ENCODE data around the gene RIT1. TPM values are rescaled to one million over a fixed set of nuclear protein-coding genes. Genes with fewer than 3 reads are reported as not detected.

RIT1 gene
- total and polyA plus RNA-seq, 2 donors (not counting 3 experiments of a cell fraction or from before 2014, with no cell fraction given), result 46.4 to 65.5 TPM

DNA sequence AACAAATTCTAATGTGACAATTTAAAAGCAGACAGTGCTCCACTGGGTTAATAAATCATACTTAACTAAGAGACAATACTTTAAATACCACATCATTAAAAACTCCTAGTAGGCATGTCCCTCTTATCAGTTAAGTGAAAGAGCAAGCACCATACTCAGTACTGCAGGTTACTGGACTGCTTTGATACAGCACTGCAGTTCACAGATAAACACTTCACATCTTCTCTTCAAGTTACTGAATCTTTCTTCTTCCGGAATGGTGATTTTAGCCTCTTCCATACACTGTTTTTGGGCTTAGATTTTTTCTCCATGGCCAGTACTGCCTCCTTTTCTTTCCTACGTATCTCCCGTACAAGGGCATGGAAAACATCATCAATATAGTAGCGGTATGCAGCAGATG, 11.0 kb downstream of the RIT1 start:
- Histone ChIP-seq H3K4me2 (ENCODE audit: insufficient read depth, low read length) (no peak overlapping the region), H3K79me2 (ENCODE audit: control insufficient read depth, insufficient read depth, low read length) (no peaks in the 10 kb centered on the region), H3K27me3 (ENCODE audit: control insufficient read depth in 2 of 2, insufficient read depth in 2 of 2, low read length in 2 of 2) (no peaks in the 10 kb centered on the region), H3K36me3 (ENCODE audit: control insufficient read depth in 2 of 2, extremely low read depth in 1 of 2, insufficient read depth in 2 of 2, low read length in 2 of 2) (peaks cover 24 to 40% of the 10 kb centered on the region in 2 experiments), H3K27ac (ENCODE audit: insufficient read depth, low read depth, low read length) (no peak overlapping the region), H2AFZ (ENCODE audit: low read depth, low read length) (no peak overlapping the region), H3K4me1 (ENCODE audit: control insufficient read depth, extremely low read depth, insufficient read depth, low read length) (no peaks in the 10 kb centered on the region), H4K20me1 (replicated peaks; ENCODE audit: control insufficient read depth, extremely low read depth, insufficient read depth, low read length) (no peaks in the 10 kb centered on the region), H3K4me3 (replicated peaks in 1 of 3; ENCODE audit: insufficient read depth in 1 of 3, low read depth in 1 of 3, low read length in 3 of 3) (no peak overlapping the region), H3K9ac (replicated peaks; ENCODE audit: extremely low read depth, insufficient read depth, low read length) (no peak overlapping the region), H3K9me3 (replicated peaks; ENCODE audit: control insufficient read depth, insufficient read depth, low read length) (no peaks in the 10 kb centered on the region), H3K9me1 (replicated peaks; ENCODE audit: control insufficient read depth, extremely low read depth, insufficient read depth, low read length) (no peaks in the 10 kb centered on the region)
- ChIA-PET POLR2A (interaction anchor here (0.6 kb wide), 1 partner anchor 67 kb away, joined by 4 read pairs; no protein-coding TSS in a partner anchor), CTCF (no interaction called here)
- dilution Hi-C loops (cut with MboI; ENCODE audit: extremely low pct_ligation_motif_present, low sequenced_read_pairs), result no loop called here
- DNase-seq (ENCODE audit: low read depth, low spot score) (no peak), FAIRE-seq (no peak)
- BruUV-seq (replicated peaks), result no TSS peak
- TF ChIP-seq MAX (IDR thresholded peaks at IDR 0.05; ENCODE audit: insufficient read depth, insufficient read length) (no peak), CTCF (IDR thresholded peaks at IDR 0.05; ENCODE audit: extremely low read depth in 1 of 2, insufficient read depth in 1 of 2, low read depth in 1 of 2, low read length in 2 of 2) (no peak), JUN (IDR thresholded peaks at IDR 0.05; ENCODE audit: borderline replicate concordance, insufficient read depth, insufficient read length, low read depth) (no peak), EZH2 (IDR thresholded peaks at IDR 0.05; ENCODE audit: borderline replicate concordance, low read depth, low read length, severe bottlenecking) (no peak), POLR2AphosphoS5 (IDR thresholded peaks at IDR 0.05; ENCODE audit: insufficient read depth, low read depth, low read length) (no peak), GATA2 (IDR thresholded peaks at IDR 0.05; ENCODE audit: insufficient read depth, insufficient read length, low read depth, low read length) (no peak), POLR2A (IDR thresholded peaks at IDR 0.05; ENCODE audit: low read depth, low read length) (no peak), FOS (IDR thresholded peaks at IDR 0.05; ENCODE audit: borderline replicate concordance, insufficient read depth, low read length) (no peak), MYC (IDR thresholded peaks at IDR 0.05; ENCODE audit: low read depth, low read length) (no peak)
- intact Hi-C loops (cut with micrococcal nuclease), result no loop called here
